KMS-11 (cell line): ENCODE measurements around the gene EHF.

Source experiments
- H2AFZ ChIP-seq: fragments of 200-600 bp; sonication (generic); 2 replicates; pipeline ENCODE4 v1.6.1; 2016; ENCODE audit warnings: antibody characterized with exemption, mixed run types, low read depth
- H3K27ac ChIP-seq: fragments of 200-600 bp; sonication (generic); 2 replicates; pipeline ENCODE4 v1.6.1; 2016; ENCODE audit warnings: mild to moderate bottlenecking, mixed run types
- H3K27me3 ChIP-seq: fragments of 200-600 bp; sonication (generic); 2 replicates; pipeline ENCODE4 v1.6.1; 2017; ENCODE audit warnings: mild to moderate bottlenecking, low read depth, mixed run types, moderate library complexity; ENCODE audit not compliant: insufficient read depth
- H3K36me3 ChIP-seq: fragments of 200-600 bp; sonication (generic); 2 replicates; pipeline ENCODE4 v1.6.1; 2017; ENCODE audit warnings: mild to moderate bottlenecking, mixed run types; ENCODE audit not compliant: insufficient read depth
- H3K4me1 ChIP-seq: fragments of 200-600 bp; sonication (generic); 2 replicates; pipeline ENCODE4 v1.6.1; 2016; ENCODE audit warnings: mild to moderate bottlenecking, low read depth, mixed run types; ENCODE audit not compliant: poor library complexity, severe bottlenecking
- H3K4me2 ChIP-seq: fragments of 200-600 bp; sonication (generic); 2 replicates; pipeline ENCODE4 v1.7.0; 2016; ENCODE audit warnings: mild to moderate bottlenecking, mixed run types
- H3K4me3 ChIP-seq: fragments of 200-600 bp; sonication (generic); IDR thresholded peaks from 2 replicates; pipeline ENCODE4 v1.6.1; 2017; ENCODE audit warnings: low read depth, low read length, mixed read lengths; ENCODE audit not compliant: insufficient read depth
- H3K79me2 ChIP-seq: fragments of 200-600 bp; sonication (generic); 2 replicates; pipeline ENCODE4 v1.6.1; 2016; ENCODE audit warnings: low read depth, mixed run types; ENCODE audit not compliant: insufficient read depth
- H3K9ac ChIP-seq: fragments of 200-600 bp; sonication (generic); 2 replicates; pipeline ENCODE4 v1.6.1; 2016; ENCODE audit warnings: mild to moderate bottlenecking, mixed run types
- H4K20me1 ChIP-seq: fragments of 200-600 bp; sonication (generic); 2 replicates; pipeline ENCODE4 v1.6.1; 2016; ENCODE audit warnings: mild to moderate bottlenecking, mixed run types; ENCODE audit not compliant: insufficient read depth
- TF ChIP-seq, protein P1 (sequence below): fragments of 200-600 bp; sonication (generic); conservative IDR thresholded peaks from 2 replicates; pipeline ENCODE4 v1.6.1; 2017; ENCODE audit warnings: low read depth, mild to moderate bottlenecking, antibody characterized with exemption, low read length, moderate library complexity, mixed read lengths

EHF gene

GRCh38 chr11:34668583-34669053 is 47.7 kb downstream of the EHF start:
- H3K4me3 ChIP-seq, result no peak overlapping the region
- TF ChIP-seq, protein P1, sequence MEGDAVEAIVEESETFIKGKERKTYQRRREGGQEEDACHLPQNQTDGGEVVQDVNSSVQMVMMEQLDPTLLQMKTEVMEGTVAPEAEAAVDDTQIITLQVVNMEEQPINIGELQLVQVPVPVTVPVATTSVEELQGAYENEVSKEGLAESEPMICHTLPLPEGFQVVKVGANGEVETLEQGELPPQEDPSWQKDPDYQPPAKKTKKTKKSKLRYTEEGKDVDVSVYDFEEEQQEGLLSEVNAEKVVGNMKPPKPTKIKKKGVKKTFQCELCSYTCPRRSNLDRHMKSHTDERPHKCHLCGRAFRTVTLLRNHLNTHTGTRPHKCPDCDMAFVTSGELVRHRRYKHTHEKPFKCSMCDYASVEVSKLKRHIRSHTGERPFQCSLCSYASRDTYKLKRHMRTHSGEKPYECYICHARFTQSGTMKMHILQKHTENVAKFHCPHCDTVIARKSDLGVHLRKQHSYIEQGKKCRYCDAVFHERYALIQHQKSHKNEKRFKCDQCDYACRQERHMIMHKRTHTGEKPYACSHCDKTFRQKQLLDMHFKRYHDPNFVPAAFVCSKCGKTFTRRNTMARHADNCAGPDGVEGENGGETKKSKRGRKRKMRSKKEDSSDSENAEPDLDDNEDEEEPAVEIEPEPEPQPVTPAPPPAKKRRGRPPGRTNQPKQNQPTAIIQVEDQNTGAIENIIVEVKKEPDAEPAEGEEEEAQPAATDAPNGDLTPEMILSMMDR, result no peak
- no peaks in the 10 kb centered on the region for H3K36me3 ChIP-seq
- H3K4me2 ChIP-seq, result no peak overlapping the region
- H3K79me2 ChIP-seq, result no peaks in the 10 kb centered on the region
- H2AFZ ChIP-seq, result no peak overlapping the region
- no peak overlapping the region for H3K9ac ChIP-seq
- H3K27ac ChIP-seq, result no peak overlapping the region
- no peaks in the 10 kb centered on the region for H4K20me1 ChIP-seq
- H3K27me3 ChIP-seq, result no peaks in the 10 kb centered on the region
- H3K4me1 ChIP-seq, result no peaks in the 10 kb centered on the region

DNA sequence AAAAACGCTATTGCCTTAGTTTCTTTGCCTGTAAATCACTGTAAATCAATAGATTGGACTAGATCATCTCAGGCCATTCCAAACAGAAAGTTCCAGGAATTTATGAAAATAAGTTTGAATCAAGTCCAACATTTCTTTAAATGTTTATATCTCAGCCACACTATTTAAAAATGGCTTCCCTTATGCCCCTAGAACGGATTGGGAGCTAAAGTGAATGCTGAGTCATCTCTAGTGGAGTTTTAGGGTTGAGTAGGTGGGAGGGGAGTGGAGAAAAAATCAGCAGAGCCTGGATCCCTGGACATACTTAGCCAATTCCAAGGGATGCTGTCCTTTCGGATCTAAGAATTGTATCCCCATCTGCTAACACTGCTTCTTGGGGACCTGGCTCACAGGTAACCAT is 48.6 kb downstream of the EHF start:
- TF ChIP-seq, protein P1, result no peak
- Histone ChIP-seq H3K9ac (no peak overlapping the region), H3K4me2 (no peak overlapping the region), H3K4me3 (no peak overlapping the region), H3K27ac (no peak overlapping the region), H3K4me1 (no peaks in the 10 kb centered on the region), H4K20me1 (no peaks in the 10 kb centered on the region), H3K79me2 (no peaks in the 10 kb centered on the region), H3K27me3 (no peaks in the 10 kb centered on the region), H3K36me3 (no peaks in the 10 kb centered on the region), H2AFZ (no peak overlapping the region)

DNA sequence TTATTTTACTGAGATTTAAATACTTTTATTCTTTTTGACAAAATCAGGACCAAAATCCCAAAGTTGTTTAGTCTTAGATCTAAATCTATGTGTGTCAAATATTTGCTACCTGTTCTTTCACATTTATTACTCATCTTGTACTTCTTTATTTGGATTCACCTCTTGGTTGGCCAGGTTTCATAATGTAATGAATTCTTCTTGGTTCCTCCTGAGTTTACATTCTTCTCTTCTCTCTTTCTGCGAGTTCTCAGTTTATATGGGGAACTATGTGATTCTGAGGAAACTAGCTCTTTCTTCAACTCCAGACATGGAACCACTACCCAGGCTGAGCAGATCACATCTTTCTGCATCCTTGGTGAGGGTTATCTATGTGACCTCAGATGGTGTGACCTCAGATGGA is 50.2 kb downstream of the EHF start:
- Histone ChIP-seq H3K9ac (no peak overlapping the region), H3K27me3 (no peaks in the 10 kb centered on the region), H3K4me1 (no peaks in the 10 kb centered on the region), H3K36me3 (no peaks in the 10 kb centered on the region), H3K79me2 (no peaks in the 10 kb centered on the region), H3K4me2 (no peak overlapping the region), H3K27ac (no peak overlapping the region), H2AFZ (no peak overlapping the region), H4K20me1 (no peaks in the 10 kb centered on the region), H3K4me3 (no peak overlapping the region)
- TF ChIP-seq, protein P1, result no peak

GRCh38 chr11:34671946-34672345 is 51.1 kb downstream of the EHF start:
- no peaks in the 10 kb centered on the region for H4K20me1 ChIP-seq
- TF ChIP-seq, protein P1, result no peak

More at GRCh38 chr11:34671946-34672345, 51.1 kb downstream of the EHF start:
- Histone ChIP-seq H3K36me3 (no peaks in the 10 kb centered on the region), H3K79me2 (no peaks in the 10 kb centered on the region), H3K27me3 (no peaks in the 10 kb centered on the region), H3K4me1 (no peaks in the 10 kb centered on the region), H3K27ac (no peak overlapping the region), H3K4me3 (no peak overlapping the region), H3K4me2 (no peak overlapping the region), H3K9ac (no peak overlapping the region), H2AFZ (no peak overlapping the region)
